RWPE1 (cell line): ENCODE measurements around the gene CEMIP.

Source experiments
- CTCF ChIA-PET: fragments of 350-600 bp; sonication (Branson Sonifier 250); formaldehyde crosslinking; extraction: SDS; loops from one replicate; lab custom pipeline; 2021; lab: Yijun Ruan, JAX
- POLR2A ChIA-PET: fragments of 400-600 bp; formaldehyde crosslinking; extraction: SDS; loops from one replicate; lab custom pipeline; 2020; ENCODE audit warnings: antibody characterized with exemption; ENCODE audit not compliant: low non-redundant PET; lab: Yijun Ruan, JAX
- DNase-seq: peaks from one replicate; pipeline ENCODE4 v3.0.0; 2012; ENCODE audit warnings: low spot score
- H3K27ac ChIP-seq: fragments of 450-650 bp; 2 replicates; pipeline ENCODE4 v1.5.1; 2017
- CTCF ChIP-seq: fragments of 450-650 bp; conservative IDR thresholded peaks from 2 replicates; pipeline ENCODE4 v1.5.1; 2017; ENCODE audit warnings: low read depth, mild to moderate bottlenecking

CEMIP gene

GRCh38 chr15:80924278-80924677 is 145.1 kb downstream of the CEMIP start:
- no peak for TF ChIP-seq CTCF
- CTCF ChIA-PET, result no interaction called here
- POLR2A ChIA-PET, result no interaction called here
- no peak for DNase-seq
- no peak overlapping the region for H3K27ac ChIP-seq

GRCh38 chr15:80925597-80926059 is 146.5 kb downstream of the CEMIP start:
- ChIA-PET POLR2A (no interaction called here), CTCF (no interaction called here)
- H3K27ac ChIP-seq, result no peak overlapping the region
- no peak for TF ChIP-seq CTCF
- no peak for DNase-seq

- no peak overlapping the region for H3K27ac ChIP-seq
- ChIA-PET CTCF (no interaction called here), POLR2A (no interaction called here)
- TF ChIP-seq CTCF, result no peak
- DNase-seq, result no peak
These were observed 147.0 kb downstream of the CEMIP start for GRCh38 chr15:80926126-80926525.

GRCh38 chr15:80929225-80929624 is 150.1 kb downstream of the CEMIP start:
- no peak for TF ChIP-seq CTCF
- H3K27ac ChIP-seq, result no peak overlapping the region
- ChIA-PET POLR2A (no interaction called here), CTCF (no interaction called here)
- DNase-seq, result peak; percentile 77

- peak; percentile 46 for DNase-seq
- no peak overlapping the region for H3K27ac ChIP-seq
- ChIA-PET CTCF (no interaction called here), POLR2A (no interaction called here)
- TF ChIP-seq CTCF, result no peak
These were observed 150.5 kb downstream of the CEMIP start for GRCh38 chr15:80929689-80930088.

GRCh38 chr15:80931191-80931590 is 152.0 kb downstream of the CEMIP start:
- TF ChIP-seq CTCF, result no peak
- CTCF ChIA-PET, result no interaction called here
- POLR2A ChIA-PET, result no interaction called here
- H3K27ac ChIP-seq, result no peak overlapping the region
- DNase-seq, result no peak
